HG03196 (cell line): ENCODE data around the gene C1orf116.

Experiments
- ATAC-seq: cut with Tn5 transposase; IDR thresholded peaks from one replicate; pipeline ENCODE4 v1.9.1; 2021; ENCODE audit not compliant: unreplicated experiment

Gene C1orf116

DNA sequence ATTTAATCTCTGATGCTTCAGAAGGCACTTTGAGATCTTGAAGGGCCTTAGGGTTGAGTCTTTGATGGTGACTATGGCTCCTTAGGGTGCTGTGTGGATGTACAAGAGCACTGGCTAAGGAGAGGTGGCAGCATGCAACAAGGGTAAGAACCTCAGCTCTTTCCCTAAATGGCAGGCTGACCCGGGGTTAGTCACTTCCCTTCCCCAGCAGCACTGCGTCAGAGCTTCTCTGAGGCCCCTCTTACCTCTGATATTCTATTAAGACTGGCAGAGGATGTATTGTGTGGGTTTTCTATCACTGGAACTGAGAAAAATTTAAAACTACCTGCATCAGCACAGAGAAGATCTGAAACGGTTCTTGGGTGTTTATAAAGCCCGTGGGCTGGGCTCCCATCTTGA, 11.8 kb downstream of the C1orf116 start:
- ATAC-seq = no peak

DNA sequence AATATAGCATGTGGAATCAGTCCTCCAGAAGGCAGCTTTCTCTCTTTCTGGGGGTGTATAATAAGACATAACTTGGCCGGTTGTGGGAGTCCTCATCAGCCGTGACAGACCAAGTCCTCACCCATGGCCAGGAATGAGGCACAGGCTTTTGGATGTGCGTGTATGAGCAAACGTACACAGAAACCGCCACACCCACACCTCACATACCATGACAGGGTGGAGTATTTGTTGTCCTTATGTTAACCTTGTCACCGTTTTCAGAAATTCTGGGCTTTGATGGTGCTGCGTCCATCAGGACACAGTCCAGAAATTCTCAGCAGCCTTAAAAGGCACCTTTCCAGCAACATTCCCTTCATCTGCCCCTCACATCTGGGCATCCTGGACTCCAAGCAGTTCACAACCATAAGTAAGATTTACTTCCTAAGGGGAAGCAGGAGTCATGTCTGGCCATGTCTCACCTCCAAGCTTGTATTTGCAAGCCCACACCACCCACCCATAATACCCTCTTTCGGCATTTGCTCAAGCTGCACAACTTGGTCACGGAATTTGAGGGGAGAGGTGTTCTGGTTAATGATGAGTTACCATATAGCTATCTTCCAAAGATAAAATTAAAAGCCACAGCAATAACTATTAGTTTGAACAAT, 12.4 kb downstream of the C1orf116 start:
- ATAC-seq = no peak

DNA sequence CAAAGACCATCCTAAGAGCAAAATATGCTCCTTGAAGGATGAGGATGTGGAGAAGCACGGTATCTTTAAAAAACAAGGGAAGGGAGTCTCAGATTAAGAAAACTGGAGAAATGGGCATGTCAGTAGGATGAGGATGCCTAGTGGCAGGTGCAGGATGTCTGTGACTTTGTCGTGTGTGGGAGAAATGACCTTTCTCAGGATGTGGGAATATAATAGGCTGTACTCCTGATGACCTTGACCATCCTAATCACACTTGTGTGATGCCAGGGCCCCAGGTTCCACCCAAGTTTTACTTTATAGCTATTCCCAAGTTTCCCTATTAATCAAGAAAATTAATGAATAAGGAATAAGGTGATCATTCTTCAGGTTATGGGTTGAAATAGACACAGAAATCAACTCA, 12.9 kb downstream of the C1orf116 start:
- ATAC-seq = no peak

DNA sequence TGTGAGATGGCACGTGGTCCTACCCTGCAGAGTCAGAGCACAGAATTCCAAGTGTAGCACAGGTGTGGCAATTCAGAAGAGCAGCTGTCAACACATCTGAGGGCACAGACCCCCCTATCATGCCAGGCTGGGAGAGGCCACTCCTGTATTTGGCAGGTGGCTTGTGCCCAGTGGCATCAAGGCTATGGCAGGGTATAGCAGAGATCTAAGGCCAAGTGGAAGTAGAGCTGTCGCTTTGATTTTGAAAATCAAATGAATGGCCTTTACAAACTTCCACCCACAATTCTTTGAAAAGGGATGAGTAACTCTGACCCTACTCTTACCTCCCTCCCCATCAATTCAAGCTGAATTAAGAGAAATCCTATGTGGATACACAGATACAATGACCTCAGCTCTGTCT, 13.4 kb downstream of the C1orf116 start:
- ATAC-seq = no peak

DNA sequence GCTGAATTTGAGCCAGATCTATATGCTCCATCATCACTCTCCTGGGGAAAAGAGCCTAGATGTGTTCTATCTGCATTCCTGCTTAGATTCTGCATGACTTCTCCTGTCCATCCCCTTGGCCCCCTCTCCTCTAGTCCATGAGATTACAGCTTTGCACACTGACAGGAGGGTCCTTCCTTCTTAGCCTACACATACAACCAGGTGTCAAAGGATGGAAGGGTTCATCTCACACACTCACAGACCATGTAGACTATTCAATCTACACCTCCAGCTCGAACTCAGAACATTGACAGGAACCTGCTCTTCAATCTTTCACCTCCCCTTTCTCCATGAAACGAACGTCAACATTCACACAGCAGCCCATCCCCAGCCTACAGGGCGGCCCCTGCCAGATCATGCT, 13.8 kb downstream of the C1orf116 start:
- ATAC-seq = no peak

DNA sequence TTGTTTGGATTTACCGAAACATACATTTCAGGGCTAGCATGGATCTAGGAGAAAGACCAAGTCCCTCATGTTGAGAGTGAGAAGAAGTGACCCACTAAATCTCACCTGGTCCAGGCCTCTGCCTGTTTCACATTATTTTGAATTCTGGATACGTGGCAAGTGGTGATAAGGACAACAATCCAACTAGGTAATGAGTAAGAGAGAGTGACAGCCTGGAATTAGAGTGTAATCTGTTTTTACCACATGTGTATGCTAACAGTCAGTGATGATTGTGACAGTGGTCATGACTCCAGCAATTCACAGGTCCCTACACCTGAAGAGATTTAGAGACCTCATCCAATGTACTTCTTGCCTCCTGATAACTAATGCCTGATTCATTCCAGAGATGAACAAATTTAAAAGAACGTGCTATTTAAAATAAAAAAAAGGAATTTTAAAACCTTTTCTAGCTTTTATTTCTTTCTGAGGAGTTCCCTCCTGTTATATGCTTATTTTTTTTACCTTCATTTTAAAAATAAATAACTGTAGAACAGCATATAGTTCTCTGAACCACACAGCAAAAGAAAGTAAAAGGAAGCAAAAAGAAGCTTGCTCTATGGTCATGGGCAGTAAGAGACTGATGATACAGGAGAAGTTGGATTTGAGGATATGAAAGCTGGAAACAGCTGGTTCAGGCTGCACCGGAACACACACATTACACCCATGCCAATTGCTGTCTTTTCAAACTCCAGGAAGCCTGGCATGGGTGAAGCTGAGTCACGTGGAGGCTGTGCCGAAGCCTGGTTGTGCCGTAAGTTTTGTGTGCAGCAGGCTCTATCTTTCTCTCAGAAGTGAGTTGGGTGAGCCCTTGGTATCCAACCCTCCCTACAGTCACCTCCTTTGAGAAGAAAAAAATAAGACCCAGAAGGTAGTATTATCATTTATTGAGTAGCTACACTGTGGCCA, 14.7 kb downstream of the C1orf116 start:
- ATAC-seq = no peak

DNA sequence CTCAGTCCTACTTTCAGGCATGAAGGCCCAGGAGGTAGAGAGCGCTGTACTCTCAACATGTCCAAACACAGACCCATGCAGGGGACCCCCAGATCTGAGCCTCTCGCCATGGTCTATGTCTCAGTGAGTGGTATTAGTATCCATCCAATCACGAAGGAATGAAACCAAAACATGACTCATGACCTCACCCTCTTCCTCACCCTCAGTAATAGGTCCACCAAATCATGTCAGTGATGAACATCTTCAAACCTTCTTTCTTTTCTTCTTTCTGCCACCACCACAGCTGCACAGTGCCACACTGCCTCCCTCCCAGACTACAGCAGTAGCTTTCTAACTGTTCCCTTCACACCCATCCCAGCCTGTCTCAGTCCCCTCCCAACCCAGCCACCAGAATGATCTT, 16.8 kb downstream of the C1orf116 start:
- no peak for ATAC-seq

DNA sequence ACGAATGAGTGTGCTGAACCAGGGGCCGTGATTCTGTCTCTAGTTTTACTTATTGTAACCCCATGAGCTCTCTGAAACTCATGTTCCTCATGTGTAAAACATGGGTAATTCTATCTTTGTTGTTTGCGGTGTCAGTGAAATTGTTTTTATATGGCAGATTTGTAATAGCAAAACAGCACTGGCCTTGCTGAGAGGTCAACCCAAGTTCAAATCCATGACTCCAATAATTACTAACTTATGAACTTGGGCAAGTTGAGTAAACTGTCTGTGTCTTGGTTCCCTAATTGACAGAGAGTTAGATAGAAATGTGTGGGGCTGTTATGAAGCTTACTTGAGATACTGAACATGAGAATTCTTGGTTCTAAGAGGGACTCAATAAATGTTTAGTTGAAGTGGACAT, 17.8 kb downstream of the C1orf116 start:
- ATAC-seq = no peak

DNA sequence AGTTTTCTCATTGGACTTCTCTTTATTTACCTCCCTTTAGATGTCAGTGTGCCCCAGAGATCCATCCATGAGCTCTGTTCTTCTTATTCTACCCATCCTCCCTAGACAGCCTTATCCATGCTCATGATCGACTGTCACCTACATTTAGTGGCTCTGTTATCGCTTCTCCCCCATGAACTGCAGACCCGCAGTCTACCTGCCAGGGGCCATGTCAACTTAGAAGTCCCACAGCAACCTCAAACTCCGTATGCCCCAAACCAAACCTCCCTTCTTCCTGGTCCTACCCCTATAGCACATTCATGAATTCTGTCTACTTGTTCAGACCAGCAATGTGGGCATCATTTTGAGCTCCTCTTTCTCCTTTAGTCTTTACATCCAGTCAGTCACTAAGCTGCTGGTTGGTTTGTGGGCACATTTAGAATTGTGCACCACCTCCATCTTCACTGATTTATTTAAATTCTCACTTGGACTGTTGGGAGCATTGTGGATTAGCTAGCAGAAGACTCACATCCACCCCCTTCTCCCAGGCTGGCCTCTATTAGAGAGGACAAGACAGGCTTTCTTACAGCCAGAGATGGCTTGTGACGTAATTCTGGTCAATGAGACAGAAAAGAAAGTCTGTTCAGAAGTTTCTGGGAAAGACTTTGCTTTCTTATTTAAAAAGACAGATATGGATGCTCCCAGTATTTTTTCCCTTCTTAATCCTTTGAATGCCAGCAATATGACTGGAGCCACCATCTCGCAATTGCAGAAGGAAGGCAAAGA, 19.1 kb downstream of the C1orf116 start:
- ATAC-seq = no peak

DNA sequence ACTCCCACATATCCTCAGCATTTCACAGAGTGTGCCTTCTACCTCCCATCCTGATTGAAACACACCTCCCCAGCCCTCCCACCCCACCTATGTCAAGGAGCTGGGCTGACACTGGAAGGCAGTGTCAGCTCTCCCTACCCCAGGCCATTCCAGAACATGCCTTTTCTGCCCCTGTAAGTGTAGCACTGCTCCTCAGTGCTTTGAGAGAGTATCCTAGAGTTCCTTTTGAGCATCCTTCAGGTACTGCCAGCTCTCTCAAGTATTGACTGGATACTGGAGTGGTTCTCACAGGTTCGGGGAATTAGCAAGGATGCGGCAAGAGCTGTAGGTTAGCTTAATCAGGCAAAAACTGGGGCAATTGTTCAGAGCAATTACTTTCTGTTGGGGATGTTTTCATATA, 21.8 kb downstream of the C1orf116 start:
- ATAC-seq = no peak

DNA sequence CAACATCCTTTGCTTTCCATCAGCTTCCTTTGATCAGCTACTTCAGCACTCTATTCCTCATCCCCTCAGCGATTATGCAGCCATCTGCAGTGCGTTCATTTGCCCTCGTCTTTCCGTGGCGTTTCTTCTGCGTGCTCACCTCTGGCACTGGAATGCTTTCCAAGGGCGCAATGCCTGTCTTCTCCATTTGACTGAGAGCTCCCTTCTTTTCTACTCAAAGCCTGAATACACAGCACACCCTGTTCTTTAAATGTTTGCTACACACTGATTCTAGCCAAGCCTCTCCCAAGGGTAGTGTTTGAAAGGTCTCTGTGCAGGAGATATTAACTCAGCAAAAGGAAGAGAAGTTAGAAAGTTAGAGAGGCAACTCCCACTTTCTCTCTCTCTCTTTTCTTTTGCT, 22.6 kb downstream of the C1orf116 start:
- ATAC-seq = no peak

DNA sequence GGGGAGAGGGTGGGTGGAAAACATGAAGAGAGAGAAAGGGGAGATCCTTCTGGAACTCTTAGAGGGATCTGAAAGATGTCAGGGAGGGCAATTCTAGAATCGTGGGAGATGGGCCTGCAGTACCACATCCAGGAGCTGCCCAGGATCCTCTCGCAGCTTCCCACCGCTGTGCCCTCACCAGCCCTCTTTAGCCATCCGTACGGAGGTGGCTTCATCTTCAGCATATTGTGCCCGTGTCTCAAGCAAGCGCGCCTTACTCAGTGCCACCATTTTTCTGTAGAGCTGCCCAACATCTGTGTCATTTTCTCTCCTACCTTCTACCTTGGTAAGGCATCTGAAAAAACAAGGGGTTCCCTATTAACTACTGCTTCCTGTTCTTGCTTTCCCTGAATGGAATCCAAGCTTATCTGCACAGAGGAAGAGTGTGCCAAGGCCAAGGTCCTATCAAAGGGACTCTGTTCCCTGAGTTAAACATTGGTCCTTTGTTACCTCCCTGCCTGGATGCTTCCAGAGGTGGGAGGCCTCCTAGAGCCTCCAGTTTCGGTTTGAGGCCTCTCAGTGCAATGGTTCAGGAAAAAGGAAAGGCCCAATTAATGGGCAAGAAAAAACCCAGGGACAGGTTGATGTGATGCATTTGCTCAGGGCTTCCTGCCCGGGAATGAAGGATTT, 23.2 kb downstream of the C1orf116 start:
- no peak for ATAC-seq

DNA sequence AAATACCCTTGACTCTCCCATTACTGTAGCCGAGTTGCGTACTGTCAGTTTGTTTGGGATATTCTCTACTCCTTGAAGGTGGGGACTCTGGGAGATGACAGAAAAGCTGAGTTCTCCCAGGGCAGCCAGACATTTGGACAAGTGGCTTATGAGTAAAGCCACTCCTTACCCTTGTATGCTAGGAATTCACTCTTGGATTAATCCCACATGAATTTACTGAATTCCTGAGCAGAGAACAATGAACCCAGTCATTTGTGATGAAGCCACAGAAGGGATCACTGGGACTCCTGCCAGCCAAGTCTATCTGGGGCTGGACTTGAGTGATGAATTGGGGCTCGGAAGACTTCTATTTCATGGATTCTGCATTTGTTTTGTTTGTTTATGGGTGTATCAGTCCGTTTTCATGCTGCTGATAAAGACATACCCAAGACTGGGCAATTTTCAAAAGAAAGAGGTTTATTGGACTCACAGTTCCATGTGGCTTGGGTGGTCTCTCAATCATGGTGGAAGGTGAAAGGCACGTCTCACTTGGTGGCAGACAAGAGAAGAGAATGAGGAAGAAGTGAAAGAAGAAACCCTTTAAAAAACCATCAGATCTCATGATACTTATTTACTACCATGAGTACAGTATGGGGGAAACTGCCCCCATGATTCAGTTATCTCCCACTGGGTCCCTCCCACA, 25.1 kb downstream of the C1orf116 start:
- no peak for ATAC-seq

DNA sequence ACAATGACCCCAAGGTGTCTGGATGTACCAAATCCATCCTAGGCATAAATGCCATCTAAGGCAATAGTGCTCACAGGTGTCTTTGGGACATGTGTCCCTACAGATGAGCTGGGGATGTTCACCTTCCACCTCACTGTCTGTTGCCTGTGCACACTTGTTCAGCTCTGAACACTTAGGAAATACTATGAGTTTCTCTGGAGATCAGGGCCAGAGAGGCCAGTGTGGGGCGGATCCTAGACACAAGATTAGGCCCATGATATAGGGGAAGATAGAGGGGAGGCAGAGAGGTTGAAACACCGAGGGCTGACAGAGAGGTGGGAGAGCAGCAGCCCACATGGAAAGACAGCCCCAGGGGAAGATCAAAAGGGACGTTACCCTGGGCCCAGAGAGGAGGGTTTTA, 25.6 kb downstream of the C1orf116 start:
- no peak for ATAC-seq

DNA sequence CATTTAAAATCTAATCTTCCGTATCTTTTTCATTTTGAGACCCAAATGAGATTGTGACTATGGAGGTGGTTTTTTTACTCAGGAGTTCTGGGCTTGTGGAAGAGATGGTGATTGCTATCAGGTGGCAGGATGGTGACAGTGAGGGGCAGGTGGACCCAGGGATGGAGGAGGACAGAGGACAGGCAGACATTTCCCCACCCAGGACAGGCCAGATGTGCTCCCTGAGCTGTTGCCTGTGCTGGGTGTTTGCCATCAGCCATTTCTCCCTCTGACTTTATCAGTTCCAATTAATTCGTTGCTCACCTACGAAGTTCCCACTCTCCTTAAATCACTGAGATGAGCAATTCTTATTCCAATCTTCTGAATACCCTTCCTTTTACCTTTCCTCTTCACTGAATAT, 26.5 kb downstream of the C1orf116 start:
- ATAC-seq = no peak

DNA sequence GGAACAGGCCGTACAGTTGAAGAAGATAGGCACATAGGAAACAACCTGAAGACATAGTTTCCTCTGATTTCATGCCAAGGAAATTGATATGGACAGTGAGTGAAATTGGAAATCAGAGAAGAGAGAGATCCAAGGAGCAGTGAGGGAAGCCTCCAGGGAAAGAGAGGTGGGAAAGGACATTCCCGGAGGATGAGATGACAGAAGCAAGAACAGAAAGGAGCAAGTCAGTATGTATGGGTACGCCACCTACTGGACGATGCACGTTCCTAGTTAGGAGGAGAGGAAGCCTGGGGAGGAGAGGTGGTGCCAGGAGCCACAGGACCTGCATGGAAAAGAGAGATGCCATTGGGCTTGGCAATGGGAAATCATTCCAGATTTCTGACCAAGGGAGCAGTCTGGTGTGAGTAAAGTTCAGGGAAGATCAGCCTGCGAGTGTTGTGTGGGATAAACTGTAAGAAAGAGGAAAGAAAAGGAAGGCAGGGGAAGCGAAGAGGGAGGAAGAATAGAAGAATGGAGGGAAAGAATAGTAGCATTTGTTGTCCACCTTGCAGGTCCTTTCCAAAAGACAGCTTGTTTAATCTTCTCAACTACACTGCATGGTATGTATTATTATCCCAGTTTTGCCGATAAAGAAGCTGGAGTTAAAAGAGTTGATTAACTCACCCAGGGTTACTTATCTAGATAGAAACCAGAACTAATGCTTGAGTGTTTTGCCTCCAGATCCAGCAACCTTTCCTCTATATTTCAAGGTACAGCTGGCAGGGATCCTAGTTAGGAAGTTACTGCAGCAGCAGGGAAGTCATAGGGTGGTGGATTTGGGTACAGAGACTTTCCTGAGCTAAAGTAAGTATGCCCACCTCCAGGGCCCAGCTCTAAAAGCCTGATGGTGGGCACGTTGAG, 27.4 kb downstream of the C1orf116 start:
- no peak for ATAC-seq

DNA sequence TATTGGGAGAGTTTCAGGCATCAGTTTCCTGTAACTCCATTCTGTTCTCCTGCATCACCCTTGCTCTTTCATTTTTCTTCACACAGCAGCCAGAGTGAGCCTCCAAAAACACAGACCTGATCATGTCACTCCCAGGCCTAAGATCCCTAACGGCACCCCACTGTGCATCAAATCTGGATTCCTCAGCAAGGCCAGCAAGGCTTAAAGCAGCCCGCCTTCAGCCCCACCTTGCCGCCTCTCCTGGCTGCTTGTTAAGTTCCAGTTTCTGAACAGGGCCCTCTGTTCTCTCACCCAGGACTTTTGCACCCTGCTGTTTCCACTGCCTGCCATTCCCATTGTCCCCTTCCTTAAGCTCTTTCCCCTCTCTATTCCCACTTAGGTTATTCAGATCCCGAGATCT, 29.3 kb downstream of the C1orf116 start:
- no peak for ATAC-seq

DNA sequence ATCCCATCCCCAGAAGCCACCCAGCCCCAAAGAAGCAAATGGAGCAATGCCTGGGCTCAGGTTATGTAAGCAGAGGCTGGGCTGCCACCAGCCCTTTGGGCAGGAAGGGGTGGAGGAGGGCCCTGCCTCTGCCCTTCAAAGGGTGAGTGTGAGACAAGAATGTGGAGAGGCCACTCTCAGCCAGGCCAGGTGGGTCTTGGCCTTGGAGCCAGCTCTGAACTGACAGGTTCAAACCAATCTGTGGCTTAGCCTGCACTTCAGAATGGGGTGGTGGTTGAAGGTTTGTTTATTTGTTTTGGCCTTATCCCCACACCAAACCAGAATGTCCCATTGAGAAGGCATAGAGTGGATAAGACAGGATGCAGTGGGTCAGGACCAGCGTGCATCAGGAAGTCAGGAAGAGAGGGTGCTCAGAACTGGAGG, 29.8 kb downstream of the C1orf116 start:
- no peak for ATAC-seq

DNA sequence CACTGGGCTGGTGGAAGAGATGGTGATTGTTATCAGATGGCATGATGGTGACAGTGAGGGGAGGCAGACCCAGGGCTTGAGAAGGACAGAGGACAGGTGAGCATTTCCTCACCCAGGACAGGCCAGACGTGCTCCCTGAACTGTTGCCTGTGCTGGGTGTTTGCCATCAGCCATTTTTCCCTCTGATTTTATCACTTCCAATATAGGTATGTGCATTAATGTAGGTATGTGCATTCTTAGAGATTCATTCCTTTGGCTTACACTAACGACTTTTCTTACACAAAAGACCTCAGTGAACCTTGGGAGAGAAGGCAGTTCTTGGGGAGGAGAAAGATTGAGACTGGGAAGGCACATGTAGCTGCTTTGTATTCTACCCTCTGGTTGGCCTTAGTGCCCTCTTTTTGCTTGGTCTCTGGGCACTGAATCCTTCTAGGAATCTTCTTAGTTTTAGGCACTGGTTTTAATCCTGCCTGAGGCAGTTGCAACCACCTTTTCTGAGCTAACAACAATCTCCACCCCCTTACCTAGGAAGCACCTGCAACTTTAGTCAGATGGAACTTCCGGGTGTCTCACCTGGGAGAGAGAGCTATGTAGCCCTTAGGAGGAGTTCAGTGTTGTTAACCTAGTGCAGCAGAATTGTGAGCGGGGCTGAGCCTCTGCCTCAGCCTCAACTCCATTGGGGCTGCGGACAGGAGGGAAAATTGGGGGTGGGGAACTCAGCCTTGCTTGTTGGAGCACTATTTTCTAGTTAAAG, 30.9 kb downstream of the C1orf116 start:
- ATAC-seq = no peak
